Glutamatergic neuron (in vitro differentiated cells): Measurements from ENCODE around the gene CLIP1. TPM values are rescaled to one million over a fixed set of nuclear protein-coding genes. Genes with fewer than 3 reads are reported as not detected.

Experiments used
- DNase-seq: peaks from one replicate; pipeline ENCODE4 v3.0.0; 2022
- H3K27ac Mint-ChIP-seq: one replicate; pipeline ENCODE4 v1.8.0; 2020; ENCODE audit warnings: mild to moderate bottlenecking, mixed read lengths, inconsistent platforms; ENCODE audit not compliant: unreplicated experiment
- H3K27me3 Mint-ChIP-seq: one replicate; pipeline ENCODE4 v1.8.0; 2020; ENCODE audit warnings: mild to moderate bottlenecking, moderate library complexity, mixed read lengths, inconsistent platforms; ENCODE audit not compliant: unreplicated experiment
- H3K36me3 Mint-ChIP-seq: one replicate; pipeline ENCODE4 v1.8.0; 2020; ENCODE audit warnings: mild to moderate bottlenecking, mixed read lengths, inconsistent platforms; ENCODE audit not compliant: unreplicated experiment
- H3K4me1 Mint-ChIP-seq: one replicate; pipeline ENCODE4 v1.8.0; 2020; ENCODE audit warnings: mild to moderate bottlenecking, low read depth, mixed read lengths, inconsistent platforms; ENCODE audit not compliant: unreplicated experiment
- H3K4me3 Mint-ChIP-seq: one replicate; pipeline ENCODE4 v1.8.0; 2020; ENCODE audit warnings: mild to moderate bottlenecking, mixed read lengths, inconsistent platforms; ENCODE audit not compliant: unreplicated experiment
- H3K9me3 Mint-ChIP-seq: one replicate; pipeline ENCODE4 v1.8.0; 2020; ENCODE audit warnings: mild to moderate bottlenecking, moderate library complexity, mixed read lengths, inconsistent platforms; ENCODE audit not compliant: unreplicated experiment
- CTCF ChIP-seq: fragments of 200-600 bp; sonication (generic); IDR thresholded peaks from one replicate; pipeline ENCODE4 v1.5.0; 2021; ENCODE audit not compliant: partially characterized antibody, unreplicated experiment
- total RNA-seq: library from RNA; stranded (reverse); fragmentation: NEBNext Ultra II Directional; extraction: Animal tissue kit (Norgen Biotek cat#: 25700); gene quantifications from one replicate; pipeline ENCODE4 v1.2.1, GENCODE V29; 2021; ENCODE audit not compliant: unreplicated experiment

CLIP1 gene
- total RNA-seq, 1 donor from 2014 or later = 65.7 TPM

- TF ChIP-seq CTCF = no peak
- peaks cover 6% of the 10 kb centered on the region for H3K9me3 Mint-ChIP-seq
- no peaks in the 10 kb centered on the region for H3K36me3 Mint-ChIP-seq
- H3K4me1 Mint-ChIP-seq = peaks cover 6% of the 10 kb centered on the region
- H3K4me3 Mint-ChIP-seq = peak overlapping the region; percentile 17
- H3K27ac Mint-ChIP-seq = peak overlapping the region; percentile 90
- peaks cover 8% of the 10 kb centered on the region for H3K27me3 Mint-ChIP-seq
- peak; percentile 59 for DNase-seq
These were observed 183.6 kb downstream of the CLIP1 start for GRCh38 chr12:122238861-122239260.

- TF ChIP-seq CTCF = no peak
- Mint-ChIP-seq H3K4me3 (no peak overlapping the region), H3K4me1 (peaks cover 6% of the 10 kb centered on the region), H3K9me3 (peaks cover 6% of the 10 kb centered on the region), H3K36me3 (no peaks in the 10 kb centered on the region), H3K27ac (no peak overlapping the region), H3K27me3 (peaks cover 8% of the 10 kb centered on the region)
- DNase-seq = no peak
These were observed 186.7 kb downstream of the CLIP1 start for GRCh38 chr12:122235741-122236140.

- no peak for DNase-seq
- no peak overlapping the region for H3K27ac Mint-ChIP-seq
- peaks cover 8% of the 10 kb centered on the region for H3K4me1 Mint-ChIP-seq
- H3K36me3 Mint-ChIP-seq = no peaks in the 10 kb centered on the region
- H3K9me3 Mint-ChIP-seq = peaks cover 4% of the 10 kb centered on the region
- no peak for TF ChIP-seq CTCF
- H3K4me3 Mint-ChIP-seq = no peak overlapping the region
- H3K27me3 Mint-ChIP-seq = peaks cover 2% of the 10 kb centered on the region
These were observed 189.8 kb downstream of the CLIP1 start for GRCh38 chr12:122232691-122233090.

GRCh38 chr12:122230798-122231197 is 191.7 kb downstream of the CLIP1 start:
- H3K9me3 Mint-ChIP-seq = peaks cover 8% of the 10 kb centered on the region
- no peak overlapping the region for H3K27ac Mint-ChIP-seq
- H3K27me3 Mint-ChIP-seq = peaks cover 9% of the 10 kb centered on the region
- no peak overlapping the region for H3K4me3 Mint-ChIP-seq
- no peak for DNase-seq
- H3K4me1 Mint-ChIP-seq = peaks cover 15% of the 10 kb centered on the region
- TF ChIP-seq CTCF = no peak
- H3K36me3 Mint-ChIP-seq = no peaks in the 10 kb centered on the region

- Mint-ChIP-seq H3K27ac (peak overlapping the region; percentile 93), H3K4me3 (peak overlapping the region; percentile 81), H3K9me3 (peaks cover 8% of the 10 kb centered on the region), H3K27me3 (peaks cover 9% of the 10 kb centered on the region), H3K4me1 (peaks cover 21% of the 10 kb centered on the region), H3K36me3 (no peaks in the 10 kb centered on the region)
- TF ChIP-seq CTCF = no peak
- DNase-seq = no peak
These were observed 194.4 kb downstream of the CLIP1 start for GRCh38 chr12:122228092-122228491.
